ENCODE data around the gene DNTTIP2. TPM values are rescaled to one million over a fixed set of nuclear protein-coding genes. Genes with fewer than 3 reads are reported as not detected.
A peak's percentile ranks its signal among the peaks of the same experiment; 100 is the strongest.
"Not testable (repeated sequence)": the region's sequence is repeated elsewhere in the genome, so short reads cannot be mapped to it uniquely, and the experiment has no call there.

Gene DNTTIP2
- total RNA-seq, 4 donors from 2014 or later, result 13.8 to 63.4 (median 32.5) TPM

DNA sequence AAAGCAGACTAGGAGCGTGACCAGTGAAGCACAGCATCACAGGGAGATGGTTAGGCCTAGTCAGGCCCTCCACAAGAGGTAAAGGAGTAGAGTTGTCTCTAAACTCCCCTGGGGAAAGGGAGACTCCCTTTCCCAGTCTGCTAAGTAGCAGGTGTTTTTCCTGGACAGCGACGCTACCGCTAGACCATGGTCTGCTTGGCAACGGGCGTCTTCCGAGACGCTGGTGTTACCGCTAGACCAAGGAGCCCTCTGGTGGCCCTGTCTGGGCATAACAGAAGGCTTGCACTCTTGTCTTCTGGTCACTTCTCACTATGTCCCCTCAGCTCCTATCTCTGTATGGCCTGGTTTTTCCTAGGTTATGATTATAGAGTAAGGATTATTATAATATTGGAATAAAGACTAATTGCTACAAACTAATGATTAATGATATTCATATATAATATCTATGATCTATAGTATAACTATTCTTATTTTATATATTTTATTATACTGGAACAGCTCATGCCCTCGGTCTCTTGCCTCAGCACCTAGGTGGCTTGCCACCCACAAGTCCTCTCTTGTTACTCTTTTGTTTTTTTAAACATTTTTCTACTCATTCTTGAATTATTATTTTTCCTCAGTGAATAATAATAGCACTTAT lies 28.2 kb downstream of the DNTTIP2 start:
- H3K27me3 ChIP-seq; H3K4me3 ChIP-seq; H3K4me1 ChIP-seq; H3K27ac ChIP-seq; H3K9me3 ChIP-seq; H3K36me3 ChIP-seq; intact Hi-C loops (cut with DNase I; ENCODE audit: low total_unique reads): not testable (repeated sequence)
- TF ChIP-seq, protein P1, sequence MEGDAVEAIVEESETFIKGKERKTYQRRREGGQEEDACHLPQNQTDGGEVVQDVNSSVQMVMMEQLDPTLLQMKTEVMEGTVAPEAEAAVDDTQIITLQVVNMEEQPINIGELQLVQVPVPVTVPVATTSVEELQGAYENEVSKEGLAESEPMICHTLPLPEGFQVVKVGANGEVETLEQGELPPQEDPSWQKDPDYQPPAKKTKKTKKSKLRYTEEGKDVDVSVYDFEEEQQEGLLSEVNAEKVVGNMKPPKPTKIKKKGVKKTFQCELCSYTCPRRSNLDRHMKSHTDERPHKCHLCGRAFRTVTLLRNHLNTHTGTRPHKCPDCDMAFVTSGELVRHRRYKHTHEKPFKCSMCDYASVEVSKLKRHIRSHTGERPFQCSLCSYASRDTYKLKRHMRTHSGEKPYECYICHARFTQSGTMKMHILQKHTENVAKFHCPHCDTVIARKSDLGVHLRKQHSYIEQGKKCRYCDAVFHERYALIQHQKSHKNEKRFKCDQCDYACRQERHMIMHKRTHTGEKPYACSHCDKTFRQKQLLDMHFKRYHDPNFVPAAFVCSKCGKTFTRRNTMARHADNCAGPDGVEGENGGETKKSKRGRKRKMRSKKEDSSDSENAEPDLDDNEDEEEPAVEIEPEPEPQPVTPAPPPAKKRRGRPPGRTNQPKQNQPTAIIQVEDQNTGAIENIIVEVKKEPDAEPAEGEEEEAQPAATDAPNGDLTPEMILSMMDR (IDR thresholded peaks at IDR 0.05), result peak; percentile 38 to 64 (median 60)
- peak; percentile 64 to 71 for DNase-seq

DNA sequence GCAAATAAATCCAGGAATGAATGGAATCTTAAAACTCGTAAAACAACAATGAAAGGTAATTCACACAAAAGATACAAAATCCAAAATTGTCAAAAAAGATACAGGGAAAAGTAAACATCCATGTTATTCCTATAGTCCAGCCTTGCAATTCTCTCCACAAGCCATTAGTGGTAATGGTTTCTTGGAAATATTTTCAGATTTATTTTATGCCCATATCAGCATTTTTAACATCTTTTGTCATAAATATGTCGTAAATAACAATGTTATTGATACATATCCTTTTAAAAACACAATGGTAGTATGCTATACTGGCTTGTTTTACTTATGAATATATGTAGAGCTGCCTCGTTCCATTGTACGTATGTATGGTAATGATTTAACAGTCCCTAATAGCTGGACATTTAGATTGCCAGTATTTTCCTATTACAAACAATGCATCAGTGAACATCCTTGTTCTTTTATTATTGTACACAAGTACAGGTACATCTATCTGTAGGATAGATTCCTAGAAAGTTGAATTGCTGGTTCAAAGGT lies 30.6 kb downstream of the DNTTIP2 start:
- Histone ChIP-seq H3K27ac (peak overlapping the region; percentile 97), H3K4me1 (peaks cover 0 to 5% of the 10 kb centered on the region in 2 donors), H3K36me3 (no peaks in the 10 kb centered on the region), H3K4me3 (peak overlapping the region; percentile 76 to 80), H3K27me3 (no peaks in the 10 kb centered on the region), H3K9me3 (no peaks in the 10 kb centered on the region)
- DNase-seq, result no peak
- intact Hi-C loops (cut with DNase I; ENCODE audit: low total_unique reads), result loop anchor here (5.0 to 10.0 kb wide), 2 partner anchors 224 to 401 kb away; partner anchors contain the start of gene FNBP1L
- TF ChIP-seq, protein P1 (IDR thresholded peaks at IDR 0.05), result no peak
- no peak for TF ChIP-seq POLR2A (IDR thresholded peaks at IDR 0.05)

DNA sequence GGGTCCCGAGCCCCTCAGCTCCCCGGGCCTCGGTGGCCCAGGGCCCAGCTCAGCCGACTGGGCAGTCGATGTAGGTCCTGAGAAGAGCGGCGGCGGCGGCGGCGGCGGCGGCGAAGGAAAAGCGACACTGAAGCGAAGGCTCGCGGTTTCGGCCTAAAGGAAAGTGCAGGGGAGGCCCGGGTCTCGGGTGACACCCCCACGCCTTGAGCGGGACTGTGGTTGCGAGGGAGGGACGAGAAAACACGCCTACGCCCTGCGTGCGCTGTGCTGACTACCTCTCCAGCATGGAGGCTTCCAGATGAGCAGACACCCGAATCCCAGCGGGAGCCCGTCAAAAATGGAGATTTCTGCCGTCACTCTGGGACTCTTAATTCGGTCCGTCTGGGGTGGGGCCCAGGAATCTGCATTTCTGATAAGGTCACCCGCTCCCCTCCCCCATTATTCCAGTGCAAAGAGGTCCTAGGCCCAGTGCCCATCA lies 31.2 kb downstream of the DNTTIP2 start:
- Histone ChIP-seq H3K9me3 (no peaks in the 10 kb centered on the region), H3K27me3 (no peaks in the 10 kb centered on the region), H3K4me1 (peaks cover 0 to 5% of the 10 kb centered on the region in 2 donors), H3K36me3 (no peaks in the 10 kb centered on the region), H3K27ac (peak overlapping the region; percentile 97), H3K4me3 (peak overlapping the region; percentile 76 to 80)
- no peak for TF ChIP-seq POLR2A (IDR thresholded peaks at IDR 0.05)
- TF ChIP-seq, protein P1 (IDR thresholded peaks at IDR 0.05), result no peak
- intact Hi-C loops (cut with DNase I; ENCODE audit: low total_unique reads), result loop anchor here (5.0 to 10.0 kb wide), 2 partner anchors 223 to 401 kb away; partner anchors contain the start of gene FNBP1L
- peak; percentile 71 to 72 for DNase-seq

DNA sequence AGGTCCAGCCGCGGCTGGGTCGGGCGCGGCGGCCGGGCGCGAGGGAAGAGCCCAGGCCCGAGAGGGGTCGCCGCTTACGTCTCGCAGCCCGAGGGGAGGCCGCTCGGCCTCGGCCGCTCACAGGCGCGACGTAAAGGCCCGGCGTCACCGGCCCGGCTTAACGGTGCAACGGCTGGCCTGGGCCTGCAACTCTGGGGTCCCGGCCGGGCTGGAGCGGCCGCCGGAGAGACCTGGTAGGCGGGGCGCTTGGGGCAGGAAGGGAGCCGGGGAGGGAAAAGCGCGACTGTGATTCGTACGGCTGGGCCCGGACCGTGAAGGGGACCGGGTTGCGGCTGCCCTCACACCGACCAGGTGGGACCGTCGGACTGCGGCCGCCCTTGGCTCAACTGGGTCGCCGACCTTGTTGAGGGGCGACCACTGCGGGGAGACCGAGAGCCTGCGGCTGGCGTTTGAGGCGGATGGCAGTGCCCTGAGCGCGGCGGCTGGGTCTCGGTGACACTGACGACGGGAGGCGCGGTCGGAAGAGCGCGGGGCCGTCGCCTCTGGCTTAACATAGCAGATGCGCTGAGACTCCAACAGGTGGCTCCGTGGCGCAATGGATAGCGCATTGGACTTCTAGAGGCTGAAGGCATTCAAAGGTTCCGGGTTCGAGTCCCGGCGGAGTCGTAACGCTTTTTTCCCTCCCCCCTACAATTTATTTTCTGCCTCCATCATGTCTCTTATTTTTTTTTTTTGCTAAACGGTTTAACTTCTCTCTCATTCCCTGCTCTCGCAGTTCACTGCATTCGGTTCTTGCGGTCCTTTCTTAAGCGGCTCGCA lies 31.8 kb downstream of the DNTTIP2 start:
- peak; percentile 89 to 93 for DNase-seq
- no peaks in the 10 kb centered on the region for H3K27me3 ChIP-seq
- H3K36me3 ChIP-seq, result no peaks in the 10 kb centered on the region
- peaks cover 0 to 5% of the 10 kb centered on the region in 2 donors for H3K4me1 ChIP-seq
- H3K27ac ChIP-seq, result peak overlapping the region; percentile 97
- peak overlapping the region; percentile 76 to 80 for H3K4me3 ChIP-seq
- H3K9me3 ChIP-seq, result no peaks in the 10 kb centered on the region
- intact Hi-C loops (cut with DNase I; ENCODE audit: low total_unique reads), result loop anchor here (5.0 to 10.0 kb wide), 2 partner anchors 222 to 400 kb away; partner anchors contain the start of gene FNBP1L
- peak; percentile 54 to 67 for TF ChIP-seq POLR2A (IDR thresholded peaks at IDR 0.05)
- TF ChIP-seq, protein P1 (IDR thresholded peaks at IDR 0.05), result peak in 2 of 4 experiments; percentile 12 to 16

All from uterus (tissue), 4 donors.